ENCODE measurements around the gene SLC2A5.
"Not testable (repeated sequence)": the region's sequence is repeated elsewhere in the genome, so short reads cannot be mapped to it uniquely, and the experiment has no call there.

The SLC2A5 gene

DNA sequence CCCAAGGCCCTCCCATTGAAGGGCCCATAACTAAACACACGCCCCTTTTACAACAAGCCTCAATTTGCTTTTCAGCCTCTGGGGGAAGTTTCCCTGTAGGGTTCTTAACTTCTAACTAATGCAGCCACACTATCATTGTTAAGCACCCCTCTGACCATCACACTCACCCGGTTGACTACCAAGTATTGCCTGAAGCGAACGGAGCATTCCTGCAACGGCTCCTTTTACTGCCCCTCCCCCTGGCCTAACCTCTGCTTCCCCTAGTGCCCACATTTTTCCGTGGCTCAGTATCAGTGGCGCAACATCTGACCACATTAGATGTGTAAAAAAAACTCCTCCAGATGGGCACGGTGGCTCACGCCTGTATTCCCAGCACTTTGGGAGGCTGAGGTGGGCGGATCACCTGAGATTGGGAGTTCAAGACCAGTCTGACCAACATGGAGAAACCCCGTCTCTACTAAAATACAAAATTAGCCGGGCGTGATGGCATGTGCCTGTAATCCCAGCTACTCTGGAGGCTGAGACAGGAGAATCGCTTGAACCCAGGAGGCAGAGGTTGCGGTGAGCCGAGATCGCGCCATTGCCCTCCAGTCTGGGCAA, 24.7 kb upstream of the SLC2A5 start:
- peak overlapping the region; percentile 82 for H3K27ac ChIP-seq (replicated peaks)
- H3K27me3 ChIP-seq (ENCODE audit: insufficient read depth, poor library complexity, severe bottlenecking); H3K4me3 ChIP-seq (replicated peaks; ENCODE audit: insufficient read depth, low read length): not testable (repeated sequence)
- peak; percentile 92 for TF ChIP-seq POLR2AphosphoS5 (IDR thresholded peaks at IDR 0.05; ENCODE audit: low read depth)
- DNase-seq (ENCODE audit: low read depth in 1 of 2, low spot score in 1 of 2) = peak; percentile 90 to 91

DNA sequence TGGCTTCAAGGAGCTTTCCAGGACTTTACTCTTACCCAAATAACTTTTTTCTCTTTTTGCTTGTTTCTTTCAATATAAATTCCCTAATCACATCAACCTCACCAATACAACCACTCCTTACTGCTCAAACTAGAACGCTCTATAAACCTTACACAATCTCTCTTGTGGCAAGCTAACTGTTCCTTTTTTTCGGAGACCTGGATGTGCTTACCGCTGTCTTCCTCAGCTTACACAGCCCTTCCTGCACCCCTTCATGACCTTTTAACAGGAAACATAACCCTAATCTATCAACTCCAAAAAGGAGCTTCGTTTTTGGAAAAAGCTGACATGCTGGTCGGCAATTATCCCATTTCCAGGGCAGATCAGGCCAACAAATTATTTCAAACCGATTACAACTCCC, 24.1 kb upstream of the SLC2A5 start:
- no peak overlapping the region for H3K4me3 ChIP-seq (replicated peaks; ENCODE audit: insufficient read depth, low read length)
- no peaks in the 10 kb centered on the region for H3K27me3 ChIP-seq (ENCODE audit: insufficient read depth, poor library complexity, severe bottlenecking)
- peak; percentile 68 to 84 for DNase-seq (ENCODE audit: low read depth in 1 of 2, low spot score in 1 of 2)
- peak overlapping the region; percentile 82 for H3K27ac ChIP-seq (replicated peaks)
- TF ChIP-seq GABPA (IDR thresholded peaks at IDR 0.05; ENCODE audit: low read depth) (peak; percentile 43; the same call in 1 of the 2 replicates), SPI1 (IDR thresholded peaks at IDR 0.05; ENCODE audit: borderline replicate concordance, low read depth) (peak; percentile 77; the same call in 1 of the 2 replicates)
- TF ChIP-seq, protein P1, sequence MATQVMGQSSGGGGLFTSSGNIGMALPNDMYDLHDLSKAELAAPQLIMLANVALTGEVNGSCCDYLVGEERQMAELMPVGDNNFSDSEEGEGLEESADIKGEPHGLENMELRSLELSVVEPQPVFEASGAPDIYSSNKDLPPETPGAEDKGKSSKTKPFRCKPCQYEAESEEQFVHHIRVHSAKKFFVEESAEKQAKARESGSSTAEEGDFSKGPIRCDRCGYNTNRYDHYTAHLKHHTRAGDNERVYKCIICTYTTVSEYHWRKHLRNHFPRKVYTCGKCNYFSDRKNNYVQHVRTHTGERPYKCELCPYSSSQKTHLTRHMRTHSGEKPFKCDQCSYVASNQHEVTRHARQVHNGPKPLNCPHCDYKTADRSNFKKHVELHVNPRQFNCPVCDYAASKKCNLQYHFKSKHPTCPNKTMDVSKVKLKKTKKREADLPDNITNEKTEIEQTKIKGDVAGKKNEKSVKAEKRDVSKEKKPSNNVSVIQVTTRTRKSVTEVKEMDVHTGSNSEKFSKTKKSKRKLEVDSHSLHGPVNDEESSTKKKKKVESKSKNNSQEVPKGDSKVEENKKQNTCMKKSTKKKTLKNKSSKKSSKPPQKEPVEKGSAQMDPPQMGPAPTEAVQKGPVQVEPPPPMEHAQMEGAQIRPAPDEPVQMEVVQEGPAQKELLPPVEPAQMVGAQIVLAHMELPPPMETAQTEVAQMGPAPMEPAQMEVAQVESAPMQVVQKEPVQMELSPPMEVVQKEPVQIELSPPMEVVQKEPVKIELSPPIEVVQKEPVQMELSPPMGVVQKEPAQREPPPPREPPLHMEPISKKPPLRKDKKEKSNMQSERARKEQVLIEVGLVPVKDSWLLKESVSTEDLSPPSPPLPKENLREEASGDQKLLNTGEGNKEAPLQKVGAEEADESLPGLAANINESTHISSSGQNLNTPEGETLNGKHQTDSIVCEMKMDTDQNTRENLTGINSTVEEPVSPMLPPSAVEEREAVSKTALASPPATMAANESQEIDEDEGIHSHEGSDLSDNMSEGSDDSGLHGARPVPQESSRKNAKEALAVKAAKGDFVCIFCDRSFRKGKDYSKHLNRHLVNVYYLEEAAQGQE (IDR thresholded peaks at IDR 0.05; ENCODE audit: insufficient replicate concordance, low read depth) = no peak

DNA sequence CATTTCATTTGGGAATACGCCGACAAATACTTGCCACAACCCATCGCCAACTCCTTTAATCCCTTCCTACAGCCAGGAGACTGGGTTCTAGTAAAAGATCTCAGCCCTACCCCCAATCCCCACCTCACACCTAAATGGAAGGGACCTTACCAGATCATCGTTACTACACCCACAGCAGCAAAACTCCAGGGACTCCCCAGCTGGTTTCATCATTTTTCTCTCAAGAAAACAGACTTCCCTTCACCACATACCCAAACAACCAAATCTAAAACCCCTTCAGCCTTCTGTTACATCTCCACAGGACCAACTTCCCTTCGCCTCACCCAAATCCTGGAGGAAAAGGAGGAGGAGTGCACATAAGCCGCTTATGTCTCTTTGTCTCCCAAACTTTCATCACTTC, 23.7 kb upstream of the SLC2A5 start:
- H3K4me3 ChIP-seq (replicated peaks; ENCODE audit: insufficient read depth, low read length) = no peak overlapping the region
- H3K27me3 ChIP-seq (ENCODE audit: insufficient read depth, poor library complexity, severe bottlenecking) = no peaks in the 10 kb centered on the region
- peak; percentile 60 to 67 for DNase-seq (ENCODE audit: low read depth in 1 of 2, low spot score in 1 of 2)
- H3K27ac ChIP-seq (replicated peaks) = peak overlapping the region; percentile 82
- no peak for TF ChIP-seq GABPA (IDR thresholded peaks at IDR 0.05; ENCODE audit: low read depth)
- TF ChIP-seq, protein P2, sequence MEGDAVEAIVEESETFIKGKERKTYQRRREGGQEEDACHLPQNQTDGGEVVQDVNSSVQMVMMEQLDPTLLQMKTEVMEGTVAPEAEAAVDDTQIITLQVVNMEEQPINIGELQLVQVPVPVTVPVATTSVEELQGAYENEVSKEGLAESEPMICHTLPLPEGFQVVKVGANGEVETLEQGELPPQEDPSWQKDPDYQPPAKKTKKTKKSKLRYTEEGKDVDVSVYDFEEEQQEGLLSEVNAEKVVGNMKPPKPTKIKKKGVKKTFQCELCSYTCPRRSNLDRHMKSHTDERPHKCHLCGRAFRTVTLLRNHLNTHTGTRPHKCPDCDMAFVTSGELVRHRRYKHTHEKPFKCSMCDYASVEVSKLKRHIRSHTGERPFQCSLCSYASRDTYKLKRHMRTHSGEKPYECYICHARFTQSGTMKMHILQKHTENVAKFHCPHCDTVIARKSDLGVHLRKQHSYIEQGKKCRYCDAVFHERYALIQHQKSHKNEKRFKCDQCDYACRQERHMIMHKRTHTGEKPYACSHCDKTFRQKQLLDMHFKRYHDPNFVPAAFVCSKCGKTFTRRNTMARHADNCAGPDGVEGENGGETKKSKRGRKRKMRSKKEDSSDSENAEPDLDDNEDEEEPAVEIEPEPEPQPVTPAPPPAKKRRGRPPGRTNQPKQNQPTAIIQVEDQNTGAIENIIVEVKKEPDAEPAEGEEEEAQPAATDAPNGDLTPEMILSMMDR (IDR thresholded peaks at IDR 0.05; ENCODE audit: insufficient read depth, low read length) = no peak
- TF ChIP-seq SPI1 (IDR thresholded peaks at IDR 0.05; ENCODE audit: borderline replicate concordance, low read depth) = 0 out of 2 replicates have a peak, but pooled peaks have one; percentile 8
- TF ChIP-seq, protein P1 (IDR thresholded peaks at IDR 0.05; ENCODE audit: insufficient replicate concordance, low read depth) = no peak
- no peak for TF ChIP-seq POLR2AphosphoS5 (IDR thresholded peaks at IDR 0.05; ENCODE audit: low read depth)

DNA sequence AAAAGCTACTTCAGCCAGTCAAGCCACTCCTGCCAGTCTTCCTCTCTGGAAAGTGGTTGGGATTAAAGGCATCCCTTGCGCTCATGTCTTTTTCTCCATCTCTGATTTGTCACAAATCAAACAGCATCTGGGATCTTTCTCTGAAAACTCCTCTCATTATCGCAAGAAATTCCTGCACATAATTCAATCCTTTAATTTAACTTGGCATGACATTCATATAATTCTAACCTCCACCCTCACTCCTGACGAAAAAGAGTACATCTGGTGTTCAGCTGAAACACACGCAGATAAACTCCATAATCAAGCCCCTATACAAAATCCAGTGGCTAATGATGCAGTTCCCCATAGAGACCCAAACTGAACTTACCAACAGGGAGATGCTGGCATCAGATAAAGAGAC, 19.4 kb upstream of the SLC2A5 start:
- DNase-seq (ENCODE audit: low read depth in 1 of 2, low spot score in 1 of 2) = no peak
- TF ChIP-seq, protein P2 (IDR thresholded peaks at IDR 0.05; ENCODE audit: insufficient read depth, low read length) = no peak
- TF ChIP-seq, protein P1 (IDR thresholded peaks at IDR 0.05; ENCODE audit: insufficient replicate concordance, low read depth) = no peak
- no peak for TF ChIP-seq SPI1 (IDR thresholded peaks at IDR 0.05; ENCODE audit: borderline replicate concordance, low read depth)
- no peak for TF ChIP-seq POLR2AphosphoS5 (IDR thresholded peaks at IDR 0.05; ENCODE audit: low read depth)
- no peak for TF ChIP-seq GABPA (IDR thresholded peaks at IDR 0.05; ENCODE audit: low read depth)
- no peak overlapping the region for H3K4me3 ChIP-seq (replicated peaks; ENCODE audit: insufficient read depth, low read length)
- H3K27me3 ChIP-seq (ENCODE audit: insufficient read depth, poor library complexity, severe bottlenecking) = no peaks in the 10 kb centered on the region
- no peak overlapping the region for H3K27ac ChIP-seq (replicated peaks)

All from HL-60 (cell line).